IMR-90 (cell line): ENCODE data around the gene PSME2. TPM values are rescaled to one million over a fixed set of nuclear protein-coding genes. Genes with fewer than 3 reads are reported as not detected.

Experiments
- ATAC-seq: fragments of 200-7000 bp; cut with Tn5 transposase; 2 replicates; pipeline ENCODE4 v1.9.1; 2020; ENCODE audit warnings: low read depth, mild to moderate bottlenecking, moderate library complexity
- BruUV-seq: library from RNA; stranded (reverse); fragments of 400-500 nt; replicated peaks from 2 replicates; lab custom pipeline; 2021; lab: Mats Ljungman, UMichigan
- CTCF ChIA-PET: fragments of 300-600 bp; formaldehyde crosslinking; extraction: SDS; loops from one replicate; lab custom pipeline; 2021; ENCODE audit warnings: antibody characterized with exemption; lab: Yijun Ruan, JAX
- POLR2A ChIA-PET: fragments of 300-600 bp; sonication (Branson Sonifier 250); formaldehyde crosslinking; loops from one replicate; lab custom pipeline; 2022; ENCODE audit warnings: antibody characterized with exemption; ENCODE audit not compliant: unreplicated experiment; lab: Charles Lee
- DNase-seq: peaks from one replicate; pipeline ENCODE4 v3.0.0; 2013
- H2AFZ ChIP-seq: replicated peaks from 2 replicates; pipeline ENCODE3; 2013; ENCODE audit warnings: low read length, mild to moderate bottlenecking; ENCODE audit not compliant: poor library complexity
- H2AK5ac ChIP-seq: 2 replicates; pipeline ENCODE4 v1.6.1; 2013; ENCODE audit warnings: low read depth, low read length, inconsistent platforms
- H2AK9ac ChIP-seq: replicated peaks from 2 replicates; pipeline ENCODE3; 2013; ENCODE audit warnings: mild to moderate bottlenecking, low read depth, low read length, moderate library complexity; ENCODE audit not compliant: poor library complexity
- H2BK120ac ChIP-seq: 2 replicates; pipeline ENCODE4 v1.6.1; 2013; ENCODE audit warnings: low read depth, low read length, inconsistent platforms
- H2BK15ac ChIP-seq: 3 replicates; pipeline ENCODE4 v1.6.1; 2013; ENCODE audit warnings: low read depth, low read length, inconsistent platforms
- H2BK20ac ChIP-seq: 2 replicates; pipeline ENCODE4 v1.6.1; 2013; ENCODE audit warnings: low read depth, mild to moderate bottlenecking, inconsistent platforms, low read length, moderate library complexity
- H2BK5ac ChIP-seq: 2 replicates; pipeline ENCODE4 v1.6.1; 2013; ENCODE audit warnings: mild to moderate bottlenecking, low read depth, low read length, inconsistent platforms; ENCODE audit not compliant: poor library complexity, severe bottlenecking
- H3K14ac ChIP-seq: replicated peaks from 2 replicates; pipeline ENCODE4 v1.6.1; 2013; ENCODE audit warnings: low read depth, low read length, inconsistent platforms
- H3K18ac ChIP-seq: 2 replicates; pipeline ENCODE4 v1.6.1; 2013; ENCODE audit warnings: low read depth, low read length, control low read depth
- H3K23ac ChIP-seq: 2 replicates; pipeline ENCODE4 v1.6.1; 2013; ENCODE audit warnings: low read depth, low read length, inconsistent platforms
- H3K27ac ChIP-seq: 2 replicates; pipeline ENCODE4 v1.5.1; 2013; ENCODE audit warnings: mild to moderate bottlenecking, control low read depth, low read length; ENCODE audit not compliant: insufficient read depth
- H3K27me3 ChIP-seq: 2 replicates; pipeline ENCODE4 v1.6.1; 2013; ENCODE audit warnings: low read length; ENCODE audit not compliant: control insufficient read depth, insufficient read depth
- H3K36me3 ChIP-seq: 2 replicates; pipeline ENCODE4 v1.6.1; 2013; ENCODE audit warnings: low read length, mixed read lengths; ENCODE audit not compliant: control insufficient read depth, insufficient read depth
- H3K4ac ChIP-seq: 2 replicates; pipeline ENCODE4 v1.6.1; 2013; ENCODE audit warnings: low read depth, low read length, inconsistent platforms
- H3K4me1 ChIP-seq: 2 replicates; pipeline ENCODE4 v1.6.1; 2013; ENCODE audit warnings: low read length, mixed read lengths; ENCODE audit not compliant: control insufficient read depth, insufficient read depth
- H3K4me2 ChIP-seq: 2 replicates; pipeline ENCODE4 v1.6.1; 2013; ENCODE audit warnings: low read depth, mild to moderate bottlenecking, control low read depth, low read length, moderate library complexity
- H3K4me3 ChIP-seq: 2 replicates; pipeline ENCODE4 v1.5.1; 2013; ENCODE audit warnings: low read depth, mild to moderate bottlenecking, control low read depth, low read length, moderate library complexity; ENCODE audit not compliant: insufficient read depth
- H3K56ac ChIP-seq: 2 replicates; pipeline ENCODE4 v1.6.1; 2013; ENCODE audit warnings: low read length, inconsistent platforms; ENCODE audit not compliant: insufficient read depth; ENCODE audit errors: extremely low read depth
- H3K79me1 ChIP-seq, 2 experiments: 2 replicates each; pipeline ENCODE4 v1.6.1; 2013; ENCODE audit warnings: low read length in 2 of 2, inconsistent platforms in 1 of 2, low read depth in 1 of 2
- H3K9ac ChIP-seq: 2 replicates; pipeline ENCODE4 v1.6.1; 2013; ENCODE audit warnings: low read depth, low read length, control low read depth
- H3K9me1 ChIP-seq: 2 replicates; pipeline ENCODE4 v1.6.1; 2013; ENCODE audit warnings: low read length, inconsistent platforms; ENCODE audit not compliant: insufficient read depth
- H3K9me3 ChIP-seq: 2 replicates; pipeline ENCODE4 v1.6.1; 2013; ENCODE audit warnings: low read length; ENCODE audit not compliant: control insufficient read depth, insufficient read depth
- H4K20me1 ChIP-seq: 2 replicates; pipeline ENCODE4 v1.6.1; 2013; ENCODE audit warnings: low read length, inconsistent platforms; ENCODE audit not compliant: insufficient read depth
- H4K5ac ChIP-seq: 2 replicates; pipeline ENCODE4 v1.6.1; 2013; ENCODE audit warnings: mild to moderate bottlenecking, low read depth, low read length, control low read depth
- H4K8ac ChIP-seq, 2 experiments: 2 replicates each; pipeline ENCODE4 v1.6.1; 2013; ENCODE audit warnings: low read depth in 2 of 2, low read length in 2 of 2, control low read depth in 1 of 2, inconsistent platforms in 1 of 2
- H4K91ac ChIP-seq: 2 replicates; pipeline ENCODE4 v1.6.1; 2013; ENCODE audit warnings: low read depth, low read length, inconsistent platforms; ENCODE audit not compliant: insufficient read depth
- CEBPB ChIP-seq: IDR thresholded peaks from 2 replicates; pipeline ENCODE4 v1.6.1; 2012; ENCODE audit warnings: low read depth, low read length, improper control_type of control experiment
- CTCF ChIP-seq: conservative IDR thresholded peaks from 2 replicates; pipeline ENCODE4 v1.5.1; 2012; ENCODE audit warnings: mild to moderate bottlenecking, low read depth, low read length, improper control_type of control experiment
- FOS ChIP-seq: fragments of 150-350 bp; IDR thresholded peaks from 2 replicates; pipeline ENCODE4 v1.6.1; 2016; ENCODE audit warnings: low read depth, low read length
- MAFK ChIP-seq: IDR thresholded peaks from 2 replicates; pipeline ENCODE4 v1.6.1; 2012; ENCODE audit warnings: low read depth, low read length, improper control_type of control experiment
- MAZ ChIP-seq: IDR thresholded peaks from 2 replicates; pipeline ENCODE4 v1.6.1; 2012; ENCODE audit warnings: low read depth, mild to moderate bottlenecking, low read length, improper control_type of control experiment, moderate library complexity, borderline replicate concordance
- MXI1 ChIP-seq: IDR thresholded peaks from 2 replicates; pipeline ENCODE4 v1.6.1; 2012; ENCODE audit warnings: low read depth, mild to moderate bottlenecking, low read length, moderate library complexity, borderline replicate concordance
- POLR2A ChIP-seq: IDR thresholded peaks from 2 replicates; pipeline ENCODE4 v1.6.1; 2012; ENCODE audit warnings: mild to moderate bottlenecking, low read depth, low read length
- RAD21 ChIP-seq: IDR thresholded peaks from 2 replicates; pipeline ENCODE4 v1.6.1; 2012; ENCODE audit warnings: low read length, improper control_type of control experiment
- RCOR1 ChIP-seq: IDR thresholded peaks from 2 replicates; pipeline ENCODE4 v1.6.1; 2012; ENCODE audit warnings: mild to moderate bottlenecking, low read length, improper control_type of control experiment; ENCODE audit not compliant: insufficient replicate concordance
- RFX5 ChIP-seq: IDR thresholded peaks from 2 replicates; pipeline ENCODE4 v1.8.0; 2012; ENCODE audit warnings: low read depth, mild to moderate bottlenecking, low read length, moderate library complexity
- SMC3 ChIP-seq: fragments of 150-350 bp; IDR thresholded peaks from 2 replicates; pipeline ENCODE4 v1.6.1; 2016; ENCODE audit warnings: low read depth, mild to moderate bottlenecking, antibody characterized with exemption, low read length, moderate library complexity
- WGBS, 2 experiments: methylation state at CpG; one replicate each; pipeline versions ENCODE4 v1.1.5 to v1.1.7; 2013; ENCODE audit warnings: missing lambda C conversion rate in 2 of 2; ENCODE audit not compliant: insufficient read length in 1 of 2; ENCODE audit errors: extremely low coverage in 2 of 2; 5-methylcytosine and 5-hydroxymethylcytosine counted together
- dilution Hi-C: fragments of 300-500 bp; cut with HindIII; formaldehyde crosslinking; loops from one replicate; pipeline ENCODE4 v1.14.3; 2018; ENCODE audit warnings: low sequenced_read_pairs; ENCODE audit not compliant: unreplicated experiment
- in situ Hi-C: fragments of 300-500 bp; cut with MboI; formaldehyde crosslinking; loops from 3 replicates; pipeline ENCODE4 v1.14.3; 2019; ENCODE audit warnings: low sequenced_read_pairs, inconsistent platforms, mixed read lengths
- intact Hi-C: fragments of 100-400 bp; cut with micrococcal nuclease; formaldehyde crosslinking; loops from 2 replicates; pipeline ENCODE4 v1.10.0; 2022
- polyA plus RNA-seq, 3 experiments: library from polyadenylated mRNA; depleted of rRNA; stranded (reverse); fragments of >200 nt; gene quantifications; 2 replicates each; pipeline ENCODE4 v1.2.3, GENCODE V29; 2012; ENCODE audit warnings: low replicate concordance in 1 of 3
- total RNA-seq: library from RNA; depleted of rRNA; stranded (reverse); fragments of >200 nt; gene quantifications from 2 replicates; pipeline ENCODE4 v1.2.3, GENCODE V29; 2012
- TF ChIP-seq, protein P1 (sequence below): fragments of 150-350 bp; IDR thresholded peaks from 2 replicates; pipeline ENCODE4 v1.6.1; 2016; ENCODE audit warnings: low read depth, mild to moderate bottlenecking, low read length, moderate library complexity, borderline replicate concordance
- TF ChIP-seq, protein P2 (sequence below): fragments of 150-350 bp; IDR thresholded peaks from 2 replicates; pipeline ENCODE4 v1.6.1; 2017; ENCODE audit warnings: mild to moderate bottlenecking, antibody characterized with exemption, low read length, low read depth

The PSME2 gene
- total and polyA plus RNA-seq, 2 of the 4 experiments (the other 2 are of a cell fraction) = 104 to 141 TPM

GRCh38 chr14:24133735-24134134, 12.7 kb downstream of the PSME2 start:
- Histone ChIP-seq H4K20me1 (peaks cover 10% of the 10 kb centered on the region; the same call in 1 of the 2 replicates), H3K4me1 (peaks cover 8% of the 10 kb centered on the region; the same call in 1 of the 2 replicates), H2AK5ac (no peak overlapping the region), H3K9me1 (peaks cover 17% of the 10 kb centered on the region), H2BK15ac (no peak overlapping the region), H2AFZ (no peak overlapping the region), H2BK5ac (no peak overlapping the region), H3K14ac (no peak overlapping the region), H3K36me3 (peaks cover 14% of the 10 kb centered on the region), H3K4me3 (no peak overlapping the region), H3K4ac (no peak overlapping the region), H3K9ac (no peak overlapping the region), H3K4me2 (no peak overlapping the region), H2BK20ac (no peak overlapping the region), H3K9me3 (no peaks in the 10 kb centered on the region), H4K91ac (no peak overlapping the region), H4K5ac (no peak overlapping the region), H3K79me1 (peaks cover 11 to 26% of the 10 kb centered on the region in 2 experiments; a peak in 3 of 4 replicates), H2BK120ac (no peak overlapping the region), H4K8ac (no peak overlapping the region), H3K27me3 (no peaks in the 10 kb centered on the region), H3K18ac (no peak overlapping the region), H3K56ac (no peak overlapping the region), H3K23ac (no peak overlapping the region), H3K27ac (no peak overlapping the region), H2AK9ac (no peak overlapping the region)
- in situ Hi-C loops = loop anchor here (10.0 to 25.0 kb wide), 3 partner anchors 301 to 1046 kb away; partner anchors contain the start of genes ACIN1, BCL2L2, C14orf119 and PABPN1
- intact Hi-C loops = no loop called here
- BruUV-seq = no TSS peak
- ChIA-PET POLR2A (interaction anchor here (0.7 kb wide), 1 partner anchor 207 kb away, joined by 6 read pairs; no protein-coding TSS in a partner anchor), CTCF (interaction anchor here (1.1 kb wide), 1 partner anchor 27 kb away, joined by 4 read pairs; the partner anchor contains the start of gene IRF9)
- dilution Hi-C loops = no loop called here
- WGBS, 2 experiments = no CpG with 5 or more reads among the region's 1 CpG
- ATAC-seq (no peak), DNase-seq (no peak)
- TF ChIP-seq MAFK (no peak), CEBPB (no peak), MXI1 (no peak), RAD21 (no peak), MAZ (no peak), RFX5 (no peak), FOS (no peak), SMC3 (no peak), CTCF (no peak), POLR2A (no peak), RCOR1 (no peak)
- TF ChIP-seq, protein P1, sequence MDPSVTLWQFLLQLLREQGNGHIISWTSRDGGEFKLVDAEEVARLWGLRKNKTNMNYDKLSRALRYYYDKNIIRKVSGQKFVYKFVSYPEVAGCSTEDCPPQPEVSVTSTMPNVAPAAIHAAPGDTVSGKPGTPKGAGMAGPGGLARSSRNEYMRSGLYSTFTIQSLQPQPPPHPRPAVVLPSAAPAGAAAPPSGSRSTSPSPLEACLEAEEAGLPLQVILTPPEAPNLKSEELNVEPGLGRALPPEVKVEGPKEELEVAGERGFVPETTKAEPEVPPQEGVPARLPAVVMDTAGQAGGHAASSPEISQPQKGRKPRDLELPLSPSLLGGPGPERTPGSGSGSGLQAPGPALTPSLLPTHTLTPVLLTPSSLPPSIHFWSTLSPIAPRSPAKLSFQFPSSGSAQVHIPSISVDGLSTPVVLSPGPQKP = no peak
- TF ChIP-seq, protein P2, sequence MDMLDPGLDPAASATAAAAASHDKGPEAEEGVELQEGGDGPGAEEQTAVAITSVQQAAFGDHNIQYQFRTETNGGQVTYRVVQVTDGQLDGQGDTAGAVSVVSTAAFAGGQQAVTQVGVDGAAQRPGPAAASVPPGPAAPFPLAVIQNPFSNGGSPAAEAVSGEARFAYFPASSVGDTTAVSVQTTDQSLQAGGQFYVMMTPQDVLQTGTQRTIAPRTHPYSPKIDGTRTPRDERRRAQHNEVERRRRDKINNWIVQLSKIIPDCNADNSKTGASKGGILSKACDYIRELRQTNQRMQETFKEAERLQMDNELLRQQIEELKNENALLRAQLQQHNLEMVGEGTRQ = no peak
